SK-N-SH treated with all-trans-retinoic acid at 6 μM for 48 hours (cell line): Measurements from ENCODE around the gene RAB30.

ENCODE experiments used
- ARNTL ChIP-seq: fragments of 450-650 bp; formaldehyde crosslinking; IDR thresholded peaks from 2 replicates; pipeline ENCODE4 v1.5.0; 2020; ENCODE audit warnings: low read depth, mild to moderate bottlenecking, moderate library complexity, borderline replicate concordance
- CREB5 ChIP-seq: fragments of 250-450 bp; sonication (Bioruptor Pico); IDR thresholded peaks from 2 replicates; pipeline ENCODE4 v1.5.1; 2020; ENCODE audit warnings: low read depth, mild to moderate bottlenecking, moderate library complexity
- ZNF8 ChIP-seq: fragments of 450-650 bp; formaldehyde crosslinking; IDR thresholded peaks from 2 replicates; pipeline ENCODE4 v1.5.0; 2020; ENCODE audit warnings: mild to moderate bottlenecking, moderate library complexity

- no peak for TF ChIP-seq ARNTL (CRISPR knock-in tag)
- no peak for TF ChIP-seq ZNF8 (CRISPR knock-in tag)
- no peak for TF ChIP-seq CREB5 (CRISPR knock-in tag)
These were observed 71.3 kb downstream of the RAB30 start for GRCh38 chr11:83000381-83000780.
